Measurements from ENCODE around the gene FLYWCH2. TPM values are rescaled to one million over a fixed set of nuclear protein-coding genes. Genes with fewer than 3 reads are reported as not detected.

FLYWCH2 gene
- total and polyA plus RNA-seq, 2 of the 13 experiments (the other 11 are each of a cell fraction or from before 2014, with no cell fraction given), result 16.9 to 19.8 TPM

GRCh38 chr16:2867987-2868789 is 14.8 kb upstream of the FLYWCH2 start (continued):
- no peak for TF ChIP-seq LCORL (IDR thresholded peaks at IDR 0.05)
- peak; percentile 74; the same call in 1 of the 2 replicates for TF ChIP-seq LCORL (CRISPR knock-in tag; IDR thresholded peaks at IDR 0.05)
- no peak for TF ChIP-seq HNF4G (IDR thresholded peaks at IDR 0.05; ENCODE audit: borderline replicate concordance, low read depth, low read length)
- no peak for TF ChIP-seq HNF4G (CRISPR knock-in tag; IDR thresholded peaks at IDR 0.05; ENCODE audit: borderline replicate concordance, low read depth)
- peak; percentile 85 for TF ChIP-seq ZNF891 (CRISPR knock-in tag; IDR thresholded peaks at IDR 0.05)
- TF ChIP-seq ZNF512 (CRISPR knock-in tag; IDR thresholded peaks at IDR 0.05), result no peak
- TF ChIP-seq ZNF354B (CRISPR knock-in tag; IDR thresholded peaks at IDR 0.05), result 0 out of 2 replicates have a peak, but pooled peaks have one; percentile 52
- peak; percentile 70 for TF ChIP-seq TEAD3 (CRISPR knock-in tag; optimal IDR thresholded peaks at IDR 0.05; ENCODE audit: borderline replicate concordance)
- 0 out of 2 replicates have a peak, but pooled peaks have one; percentile 27 for TF ChIP-seq ZNF740 (CRISPR knock-in tag; IDR thresholded peaks at IDR 0.05)
- TF ChIP-seq ZEB1 (IDR thresholded peaks at IDR 0.05; ENCODE audit: insufficient replicate concordance, low read depth), result peak; percentile 19
- peak; percentile 93 for TF ChIP-seq PHF20 (CRISPR knock-in tag; IDR thresholded peaks at IDR 0.05)
- TF ChIP-seq CTCF (CRISPR knock-in tag; IDR thresholded peaks at IDR 0.05), result peak; percentile 97
- no peak for TF ChIP-seq HNRNPK (IDR thresholded peaks at IDR 0.05; ENCODE audit: low read depth, low read length, poor library complexity, severe bottlenecking)
- TF ChIP-seq CBX5 (CRISPR knock-in tag; IDR thresholded peaks at IDR 0.05; ENCODE audit: borderline replicate concordance), result peak; percentile 57
- TF ChIP-seq ZBTB14 (CRISPR knock-in tag; IDR thresholded peaks at IDR 0.05), result peak; percentile 26; the same call in 1 of the 2 replicates
- no peak for TF ChIP-seq TERF1 (CRISPR knock-in tag; IDR thresholded peaks at IDR 0.05)
- no peak for TF ChIP-seq ZNF558 (CRISPR knock-in tag; IDR thresholded peaks at IDR 0.05; ENCODE audit: borderline replicate concordance)
- no peak for TF ChIP-seq USF2 (IDR thresholded peaks at IDR 0.05; ENCODE audit: low read depth, low read length)
- peak; percentile 34; the same call in 1 of the 2 replicates for TF ChIP-seq USF2 (CRISPR knock-in tag; IDR thresholded peaks at IDR 0.05; ENCODE audit: borderline replicate concordance)
- peak; percentile 69 for TF ChIP-seq ZNF274 (CRISPR knock-in tag; IDR thresholded peaks at IDR 0.05)
- no peak for TF ChIP-seq ESRRA (CRISPR knock-in tag; IDR thresholded peaks at IDR 0.05; ENCODE audit: low read depth)

Data from HepG2 (cell line).